ENCODE measurements around the gene C2orf68. TPM values are rescaled to one million over a fixed set of nuclear protein-coding genes. Genes with fewer than 3 reads are reported as not detected.
A peak's percentile ranks its signal among the peaks of the same experiment; 100 is the strongest.
"Not testable (repeated sequence)": the region's sequence is repeated elsewhere in the genome, so short reads cannot be mapped to it uniquely, and the experiment has no call there.

The C2orf68 gene
- total RNA-seq, 1 experiment from 2014 or later, result 26.5 TPM

DNA sequence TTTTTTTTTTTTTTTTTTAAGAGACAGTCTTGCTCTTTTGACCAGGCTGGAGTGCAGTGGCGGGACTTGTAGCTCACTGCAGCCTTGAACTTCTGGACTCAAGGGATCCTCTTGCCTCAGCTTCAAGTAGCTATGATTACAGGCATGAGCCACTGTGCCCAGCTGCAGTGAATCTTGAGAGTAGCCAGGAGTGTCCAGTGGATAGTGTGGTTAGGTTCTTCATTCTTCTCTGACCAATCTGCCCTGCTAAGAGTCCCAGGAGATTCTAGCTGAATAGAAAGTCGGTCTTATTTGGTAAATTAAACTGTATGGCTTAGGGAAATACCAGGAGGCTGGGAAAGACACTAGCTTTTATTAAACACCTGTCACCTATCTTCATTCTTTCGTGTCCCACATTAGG lies 19.4 kb upstream of the C2orf68 start:
- DNase-seq (ENCODE audit: low read depth), result no peak

DNA sequence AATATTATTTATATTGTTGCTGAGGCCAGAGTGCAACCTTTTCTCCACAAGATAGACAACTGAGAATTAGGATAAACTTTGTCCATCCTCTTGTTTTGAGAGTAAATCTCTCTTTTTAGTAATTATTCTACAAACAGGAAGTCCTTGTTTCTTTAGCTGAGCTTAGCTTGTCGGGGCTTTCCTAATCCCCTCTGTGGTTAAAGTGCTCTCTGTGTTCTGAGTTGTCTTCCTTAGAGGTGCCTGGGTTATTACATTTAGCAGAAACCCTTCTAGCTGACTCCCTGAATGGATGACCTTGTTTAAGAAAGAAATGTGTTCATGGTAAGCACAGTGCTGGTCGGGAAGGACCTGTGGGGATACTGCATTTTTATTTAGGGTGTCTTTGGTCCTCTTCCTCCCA lies 16.8 kb upstream of the C2orf68 start:
- no peak for DNase-seq (ENCODE audit: low read depth)

DNA sequence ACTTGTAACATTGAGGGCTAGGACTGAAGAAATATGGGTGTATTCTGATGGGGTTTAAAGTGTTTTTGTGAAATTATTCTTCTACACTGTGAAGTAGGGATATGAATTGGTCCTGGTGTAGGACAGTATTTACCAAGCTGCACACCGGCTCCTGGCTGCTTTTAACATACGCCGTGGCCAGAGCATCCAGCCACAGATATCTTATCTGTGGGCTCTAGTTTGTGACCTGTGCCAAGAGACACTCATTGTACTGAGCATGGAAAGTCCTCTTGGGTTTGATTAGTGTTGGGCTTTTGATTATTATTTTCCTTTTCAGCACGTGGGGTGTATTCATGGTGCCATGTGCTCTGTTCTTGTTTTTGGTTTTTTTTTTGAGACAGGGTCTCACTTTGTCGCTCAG lies 12.1 kb upstream of the C2orf68 start:
- DNase-seq (ENCODE audit: low read depth), result no peak

DNA sequence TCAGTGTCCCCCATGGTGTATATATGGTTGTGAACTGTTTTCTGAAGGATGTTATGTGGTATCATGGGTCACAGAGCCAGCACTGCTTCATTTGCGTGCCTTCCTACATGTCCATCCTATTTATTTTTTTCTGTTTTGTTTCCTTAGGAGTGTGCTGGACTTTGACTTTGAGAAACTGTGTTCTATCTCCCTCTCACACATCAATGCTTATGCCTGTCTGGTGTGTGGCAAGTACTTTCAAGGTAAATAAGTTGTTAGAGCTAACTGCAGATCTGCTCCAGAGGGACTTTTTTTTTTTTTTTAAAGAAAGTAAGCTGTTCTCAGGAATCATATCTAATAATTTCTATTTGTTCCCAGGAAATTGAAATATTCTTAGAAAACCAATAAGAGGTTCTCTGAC lies 9.5 kb upstream of the C2orf68 start:
- no peak for DNase-seq (ENCODE audit: low read depth)

DNA sequence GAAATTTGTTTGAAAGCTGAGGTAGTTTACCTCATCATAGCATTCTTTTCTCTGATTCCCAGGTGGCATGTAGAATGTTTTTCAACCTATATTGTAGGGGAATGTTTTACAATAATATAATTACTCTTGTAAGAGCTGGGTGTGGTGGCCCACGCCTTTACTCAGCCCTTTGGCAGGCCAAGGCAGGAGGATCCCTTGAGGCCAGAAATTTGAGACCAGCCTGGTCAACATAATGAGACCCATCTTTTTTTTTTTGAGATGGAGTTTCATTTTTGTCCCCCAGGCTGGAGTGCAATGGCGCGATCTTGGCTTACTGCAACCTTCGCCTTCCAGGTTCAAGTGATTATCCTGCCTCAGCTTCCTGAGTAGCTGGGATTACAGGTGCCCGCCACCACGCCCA lies 7.8 kb upstream of the C2orf68 start:
- no peak for DNase-seq (ENCODE audit: low read depth)

GRCh38 chr2:85617723-85618122 lies 5.9 kb upstream of the C2orf68 start:
- DNase-seq (ENCODE audit: low read depth), result not testable (repeated sequence)

DNA sequence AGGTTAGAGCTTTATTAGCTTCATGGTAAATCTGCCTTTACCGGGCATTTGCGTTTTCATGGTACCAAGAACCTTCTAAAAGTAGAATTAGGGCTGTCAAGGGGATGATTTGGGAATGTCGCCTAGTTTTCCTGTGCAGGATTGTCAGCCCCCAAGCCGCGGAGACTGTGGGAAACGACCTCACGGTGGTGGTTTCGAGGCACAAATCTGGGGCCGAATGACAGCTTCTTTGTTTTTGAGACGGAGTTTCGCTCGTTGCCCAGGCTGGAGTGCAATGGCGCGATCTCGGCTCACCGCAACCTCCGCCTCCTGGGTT lies 3.5 kb upstream of the C2orf68 start:
- DNase-seq (ENCODE audit: low read depth), result no peak

- not testable (repeated sequence) for DNase-seq (ENCODE audit: low read depth)
Observed at GRCh38 chr2:85614757-85615156, 2.9 kb upstream of the C2orf68 start.

- no peak for DNase-seq (ENCODE audit: low read depth)
Observed at GRCh38 chr2:85613717-85614515, 2.0 kb upstream of the C2orf68 start.

GRCh38 chr2:85611217-85611704 lies 605 bp downstream of the C2orf68 start:
- no peak for DNase-seq (ENCODE audit: low read depth)

- DNase-seq (ENCODE audit: low read depth), result no peak
Observed at GRCh38 chr2:85607268-85608215, 4.3 kb downstream of the C2orf68 start.

- no peak for DNase-seq (ENCODE audit: low read depth)
Observed at GRCh38 chr2:85606116-85606455, 5.8 kb downstream of the C2orf68 start.

DNA sequence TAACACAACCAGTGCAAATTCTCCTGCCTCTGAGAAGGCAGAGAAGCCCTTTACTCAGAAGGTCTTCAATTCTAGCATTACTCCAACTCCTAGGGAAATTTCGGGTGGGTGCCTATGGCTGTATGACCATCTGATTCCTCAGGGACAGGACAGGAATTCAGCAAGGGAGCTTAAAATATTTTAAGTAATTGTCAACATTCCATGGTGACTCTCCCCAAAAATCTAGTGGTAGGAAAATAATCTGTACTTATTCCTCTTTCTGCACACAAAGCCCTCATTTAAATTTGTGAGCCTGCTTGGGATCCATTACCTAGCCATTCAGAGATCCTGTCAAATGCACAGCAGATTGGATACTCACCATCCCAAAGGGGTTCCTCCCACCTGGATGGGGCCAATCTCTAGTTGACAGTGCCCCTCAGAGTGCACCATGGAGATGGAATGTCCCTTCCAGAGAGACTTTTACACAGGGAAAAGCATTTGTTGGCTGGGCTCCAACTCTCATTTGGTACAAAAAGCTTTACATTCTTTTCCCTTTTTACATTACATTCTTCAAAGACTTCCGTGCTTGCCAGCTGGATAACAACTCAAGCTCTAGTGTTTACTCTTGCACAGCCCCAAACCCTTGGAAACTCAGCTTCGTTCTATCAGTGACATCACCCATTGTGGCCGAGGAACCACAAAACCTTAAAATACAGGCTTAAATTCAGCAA lies 6.3 kb downstream of the C2orf68 start:
- no peak for DNase-seq (ENCODE audit: low read depth)

- no peak for DNase-seq (ENCODE audit: low read depth)
Observed at GRCh38 chr2:85604568-85605339, 7.1 kb downstream of the C2orf68 start.

DNA sequence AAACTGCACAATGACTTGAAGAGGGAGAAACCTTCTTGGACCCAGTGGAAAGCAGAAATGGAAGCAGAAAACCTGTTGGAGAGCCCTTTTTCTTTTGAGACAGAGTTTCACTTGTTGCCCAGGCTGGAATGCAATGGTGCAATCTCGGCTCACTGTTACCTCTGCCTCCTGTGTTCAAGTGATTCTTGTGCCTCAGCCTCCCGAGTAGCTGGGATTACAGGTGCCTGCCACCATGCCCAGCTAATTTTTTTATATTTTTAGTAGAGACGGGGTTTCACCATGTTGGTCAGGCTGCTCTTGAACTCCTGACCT lies 7.8 kb downstream of the C2orf68 start:
- DNase-seq (ENCODE audit: low read depth), result not testable (repeated sequence)

GRCh38 chr2:85602476-85603234 lies 9.2 kb downstream of the C2orf68 start, which contains the start of gene TMEM150A:
TMEM150A (minus strand) TSS chr2:85602698; CDS start chr2:85601948, 750 bp downstream.
- DNase-seq (ENCODE audit: low read depth), result peak; percentile 88

DNA sequence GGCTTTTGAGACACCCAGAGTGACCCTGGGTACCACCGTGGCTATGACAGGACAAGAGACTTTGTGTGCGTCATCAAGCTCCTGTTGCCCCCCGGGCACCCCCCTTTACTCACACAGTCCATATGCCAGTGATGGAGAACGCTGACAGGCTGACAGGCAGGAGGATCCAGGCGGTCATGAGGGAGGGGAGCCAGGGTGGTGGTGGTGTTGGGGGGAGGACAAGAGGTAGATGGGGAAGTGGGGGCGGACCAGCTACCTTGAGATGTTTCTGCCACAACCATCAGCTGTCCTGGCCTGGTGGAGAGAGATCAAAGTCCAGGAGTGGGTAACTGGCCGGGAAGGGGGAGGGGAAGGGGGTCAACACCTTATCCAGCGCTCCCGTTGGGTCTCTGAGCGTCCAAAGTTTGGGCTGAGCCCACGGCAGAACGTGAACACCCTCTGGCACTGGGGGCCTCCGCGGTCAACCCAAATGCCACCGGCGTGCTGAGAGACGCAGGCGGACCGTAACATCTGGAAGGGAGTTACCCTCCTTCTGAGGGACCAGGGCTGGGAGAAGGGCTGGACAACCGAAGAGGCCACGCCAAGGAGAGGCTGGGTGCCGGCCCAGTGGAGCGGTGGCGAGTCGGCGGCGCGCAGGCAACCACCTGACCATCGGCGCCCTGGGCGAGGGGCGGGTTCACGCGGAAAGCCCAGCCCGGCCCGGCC lies 9.9 kb downstream of the C2orf68 start:
- peak; percentile 27 for DNase-seq (ENCODE audit: low read depth)

DNA sequence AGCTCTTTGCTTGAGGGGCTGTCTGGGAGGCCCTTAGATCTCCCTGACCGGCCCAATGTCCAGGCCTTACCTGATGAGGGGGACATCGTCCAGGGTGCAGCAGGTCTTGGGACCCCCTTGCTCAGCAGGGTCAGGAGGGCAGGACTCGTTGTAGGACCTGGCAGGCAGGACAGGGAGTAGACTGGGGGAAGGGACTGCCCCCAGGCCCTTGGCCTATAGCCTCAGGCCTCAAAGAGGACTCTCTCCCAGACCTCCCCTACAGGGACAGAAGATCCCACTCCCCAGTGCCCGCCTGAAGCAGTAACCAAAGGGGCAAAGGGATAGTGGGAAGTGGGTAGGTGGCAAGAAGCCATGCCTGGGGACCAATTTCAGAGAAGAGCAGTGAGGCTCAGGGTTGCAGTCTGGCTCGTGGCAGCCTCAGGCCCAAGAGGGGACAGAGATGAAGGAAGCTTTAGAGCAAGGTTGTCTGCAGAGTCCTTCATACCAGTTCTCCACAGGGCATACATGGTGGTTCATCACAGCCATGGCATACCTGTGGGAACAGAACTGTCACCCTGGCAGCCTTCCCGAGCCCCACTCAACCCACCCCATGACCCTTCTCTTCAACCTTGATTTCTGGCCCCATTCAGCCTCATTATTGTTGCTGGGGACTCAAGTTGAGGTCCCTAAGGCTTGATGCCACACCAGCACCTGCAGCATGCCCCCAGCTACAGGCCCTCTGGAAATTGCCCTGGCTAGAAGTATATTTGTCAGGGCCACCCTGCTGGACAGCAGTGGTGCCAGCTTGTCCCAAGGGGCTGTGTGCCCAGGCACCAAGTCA lies 10.7 kb downstream of the C2orf68 start:
- DNase-seq (ENCODE audit: low read depth), result no peak

DNA sequence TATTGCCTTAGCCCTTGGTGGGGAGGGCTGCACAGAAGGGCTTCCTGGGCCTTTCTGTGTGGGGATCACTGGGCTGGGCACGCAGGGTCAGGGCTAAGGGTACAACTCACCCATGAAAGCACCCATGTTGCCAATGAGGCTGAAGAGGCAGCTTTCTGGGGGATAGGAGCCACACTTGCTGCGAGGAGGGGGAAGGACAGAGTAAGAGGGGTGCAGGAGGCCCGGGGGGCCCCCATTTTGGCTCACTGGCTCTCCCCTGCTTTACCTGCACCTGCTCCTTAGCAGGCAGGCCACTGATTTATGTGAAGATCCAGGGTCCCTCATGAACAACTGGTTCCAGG lies 11.7 kb downstream of the C2orf68 start:
- DNase-seq (ENCODE audit: low read depth), result no peak

Measured in HT1080 (cell line).